ENCODE measurements around the gene HIRA. TPM values are rescaled to one million over a fixed set of nuclear protein-coding genes. Genes with fewer than 3 reads are reported as not detected.

Gene HIRA
- total and polyA plus RNA-seq, 2 experiments from 2014 or later: 9.4 to 58.3 TPM

- Mint-ChIP-seq H3K4me1 (no peaks in the 10 kb centered on the region), H3K9me3 (no peaks in the 10 kb centered on the region; the same call in 1 of the 3 replicates), H3K4me3 (no peak overlapping the region), H3K27me3 (ENCODE audit: insufficient read depth, low read depth, poor library complexity) (peaks cover 8% of the 10 kb centered on the region), H3K36me3 (ENCODE audit: low read depth) (peaks cover 78% of the 10 kb centered on the region), H3K27ac (no peak overlapping the region)
- no peak for TF ChIP-seq CREB1 (CRISPR knock-in tag; IDR thresholded peaks at IDR 0.05; ENCODE audit: low read depth)
- no peak for TF ChIP-seq REST (IDR thresholded peaks at IDR 0.05; ENCODE audit: unreplicated experiment)
- TF ChIP-seq POLR2AphosphoS5 (IDR thresholded peaks at IDR 0.05; ENCODE audit: low read depth): no peak
- TF ChIP-seq ZNF462 (CRISPR knock-in tag; IDR thresholded peaks at IDR 0.05): no peak
- no peak for TF ChIP-seq EZH2 (IDR thresholded peaks at IDR 0.05; ENCODE audit: low read depth, unreplicated experiment)
- no peak for TF ChIP-seq ETS1 (IDR thresholded peaks at IDR 0.05)
- no peak for TF ChIP-seq ZNF114 (CRISPR knock-in tag; IDR thresholded peaks at IDR 0.05)
- TF ChIP-seq EZH2phosphoT487 (IDR thresholded peaks at IDR 0.05; ENCODE audit: unreplicated experiment): no peak
- no peak for TF ChIP-seq CTCF (conservative IDR thresholded peaks at IDR 0.05; ENCODE audit: low read depth in 2 of 2)
- TF ChIP-seq STAT1 (IDR thresholded peaks at IDR 0.05; ENCODE audit: unreplicated experiment): no peak
- TF ChIP-seq JUNB (IDR thresholded peaks at IDR 0.05; ENCODE audit: unreplicated experiment): no peak
- TF ChIP-seq NANOG (IDR thresholded peaks at IDR 0.05; ENCODE audit: borderline replicate concordance): no peak
- no peak for TF ChIP-seq ZNF331 (CRISPR knock-in tag; IDR thresholded peaks at IDR 0.05; ENCODE audit: low read depth)
- Histone ChIP-seq H3K9me2 (ENCODE audit: insufficient read depth) (no peaks in the 10 kb centered on the region), H3K4me2 (no peak overlapping the region), H2AFZ (no peak overlapping the region), H3K27me3 (ENCODE audit: insufficient read depth) (no peaks in the 10 kb centered on the region), H3F3A (replicated peaks; ENCODE audit: low read depth) (no peaks in the 10 kb centered on the region), H3K79me2 (replicated peaks; ENCODE audit: insufficient read depth) (no peaks in the 10 kb centered on the region), H3K4me1 (ENCODE audit: insufficient read depth) (no peaks in the 10 kb centered on the region), H3K36me3 (ENCODE audit: insufficient read depth) (peaks cover 32% of the 10 kb centered on the region), H4K20me1 (replicated peaks; ENCODE audit: insufficient read depth) (peaks cover 7% of the 10 kb centered on the region; the same call in 1 of the 2 replicates), H3K27ac (ENCODE audit: low read depth) (no peak overlapping the region), H3K4me3 (no peak overlapping the region)
- ATAC-seq: no peak
- DNase-seq (ENCODE audit: low spot score): no peak
Measured at GRCh38 chr22:19351604-19352003, 79.9 kb downstream of the HIRA start.
